RWPE1 (cell line): ENCODE results near the gene WFDC11.

Experiments
- CTCF ChIA-PET: fragments of 350-600 bp; sonication (Branson Sonifier 250); formaldehyde crosslinking; extraction: SDS; loops from one replicate; lab custom pipeline; 2021; lab: Yijun Ruan, JAX
- POLR2A ChIA-PET: fragments of 400-600 bp; formaldehyde crosslinking; extraction: SDS; loops from one replicate; lab custom pipeline; 2020; ENCODE audit warnings: antibody characterized with exemption; ENCODE audit not compliant: low non-redundant PET; lab: Yijun Ruan, JAX
- DNase-seq: peaks from one replicate; pipeline ENCODE4 v3.0.0; 2012; ENCODE audit warnings: low spot score
- H3K27ac ChIP-seq: fragments of 450-650 bp; 2 replicates; pipeline ENCODE4 v1.5.1; 2017
- TF ChIP-seq, protein P1 (sequence below): fragments of 450-650 bp; conservative IDR thresholded peaks from 2 replicates; pipeline ENCODE4 v1.5.1; 2017; ENCODE audit warnings: low read depth, mild to moderate bottlenecking

WFDC11 gene

DNA sequence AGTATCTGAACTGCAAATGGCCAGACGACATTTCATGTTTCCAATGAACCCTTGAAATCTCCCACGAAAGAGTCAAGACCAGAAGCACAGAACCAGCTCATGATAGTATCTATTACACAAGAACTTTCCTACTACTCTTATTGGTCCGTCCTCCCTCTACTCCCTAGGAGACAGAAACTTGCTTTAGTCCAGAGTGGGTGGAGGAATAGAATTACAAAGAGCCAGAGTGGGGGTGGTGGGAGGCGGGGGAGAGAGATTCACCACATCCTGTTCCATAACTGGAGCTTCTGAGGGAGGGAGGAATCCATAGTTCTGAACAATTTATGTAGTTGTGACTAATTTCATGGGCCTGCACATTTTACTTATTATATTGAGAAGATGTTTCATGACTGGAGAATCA lies 59.0 kb downstream of the WFDC11 start:
- H3K27ac ChIP-seq: no peak overlapping the region
- CTCF ChIA-PET: interaction anchor here (0.6 kb wide), 1 partner anchor 109 kb away, joined by 4 read pairs; no protein-coding TSS in a partner anchor

DNA sequence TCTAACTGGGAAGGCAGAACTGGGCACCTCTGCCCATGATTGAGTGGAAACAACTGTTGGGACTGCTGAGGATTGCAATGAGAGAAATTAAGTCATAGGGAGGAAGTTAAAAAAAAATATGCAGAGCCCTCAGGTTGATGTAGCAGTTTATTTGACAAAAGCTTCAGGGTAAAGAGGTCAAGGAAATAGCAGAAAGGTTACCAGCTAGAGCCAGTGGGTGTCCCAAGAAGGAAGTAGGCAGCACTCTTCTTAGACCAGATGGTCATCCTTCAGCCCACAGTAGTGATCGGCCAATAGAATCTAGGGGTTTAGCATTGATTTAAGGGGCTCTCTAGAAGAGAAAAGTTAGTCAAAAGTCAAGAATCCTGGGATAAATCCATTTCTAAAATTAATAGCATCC lies 62.2 kb downstream of the WFDC11 start:
- DNase-seq: no peak
- TF ChIP-seq, protein P1, sequence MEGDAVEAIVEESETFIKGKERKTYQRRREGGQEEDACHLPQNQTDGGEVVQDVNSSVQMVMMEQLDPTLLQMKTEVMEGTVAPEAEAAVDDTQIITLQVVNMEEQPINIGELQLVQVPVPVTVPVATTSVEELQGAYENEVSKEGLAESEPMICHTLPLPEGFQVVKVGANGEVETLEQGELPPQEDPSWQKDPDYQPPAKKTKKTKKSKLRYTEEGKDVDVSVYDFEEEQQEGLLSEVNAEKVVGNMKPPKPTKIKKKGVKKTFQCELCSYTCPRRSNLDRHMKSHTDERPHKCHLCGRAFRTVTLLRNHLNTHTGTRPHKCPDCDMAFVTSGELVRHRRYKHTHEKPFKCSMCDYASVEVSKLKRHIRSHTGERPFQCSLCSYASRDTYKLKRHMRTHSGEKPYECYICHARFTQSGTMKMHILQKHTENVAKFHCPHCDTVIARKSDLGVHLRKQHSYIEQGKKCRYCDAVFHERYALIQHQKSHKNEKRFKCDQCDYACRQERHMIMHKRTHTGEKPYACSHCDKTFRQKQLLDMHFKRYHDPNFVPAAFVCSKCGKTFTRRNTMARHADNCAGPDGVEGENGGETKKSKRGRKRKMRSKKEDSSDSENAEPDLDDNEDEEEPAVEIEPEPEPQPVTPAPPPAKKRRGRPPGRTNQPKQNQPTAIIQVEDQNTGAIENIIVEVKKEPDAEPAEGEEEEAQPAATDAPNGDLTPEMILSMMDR: no peak
- ChIA-PET POLR2A (no interaction called here), CTCF (no interaction called here)
- no peak overlapping the region for H3K27ac ChIP-seq

More for the DNA sequence above, 59.0 kb downstream of the WFDC11 start:
- peak; percentile 92 for DNase-seq
- TF ChIP-seq, protein P1: no peak
- POLR2A ChIA-PET: no interaction called here
